SK-N-SH treated with all-trans-retinoic acid at 6 μM for 48 hours (cell line): ENCODE data around the gene MILR1.

Source experiments
- GLIS3 ChIP-seq: fragments of 250-450 bp; sonication (Bioruptor Pico); IDR thresholded peaks from 2 replicates; pipeline ENCODE4 v1.5.0; 2020; ENCODE audit warnings: mild to moderate bottlenecking, moderate library complexity
- OSR1 ChIP-seq: fragments of 250-450 bp; sonication (Bioruptor Pico); IDR thresholded peaks from 2 replicates; pipeline ENCODE4 v1.8.0; 2022; ENCODE audit warnings: moderate library complexity, mild to moderate bottlenecking, inconsistent platforms

DNA sequence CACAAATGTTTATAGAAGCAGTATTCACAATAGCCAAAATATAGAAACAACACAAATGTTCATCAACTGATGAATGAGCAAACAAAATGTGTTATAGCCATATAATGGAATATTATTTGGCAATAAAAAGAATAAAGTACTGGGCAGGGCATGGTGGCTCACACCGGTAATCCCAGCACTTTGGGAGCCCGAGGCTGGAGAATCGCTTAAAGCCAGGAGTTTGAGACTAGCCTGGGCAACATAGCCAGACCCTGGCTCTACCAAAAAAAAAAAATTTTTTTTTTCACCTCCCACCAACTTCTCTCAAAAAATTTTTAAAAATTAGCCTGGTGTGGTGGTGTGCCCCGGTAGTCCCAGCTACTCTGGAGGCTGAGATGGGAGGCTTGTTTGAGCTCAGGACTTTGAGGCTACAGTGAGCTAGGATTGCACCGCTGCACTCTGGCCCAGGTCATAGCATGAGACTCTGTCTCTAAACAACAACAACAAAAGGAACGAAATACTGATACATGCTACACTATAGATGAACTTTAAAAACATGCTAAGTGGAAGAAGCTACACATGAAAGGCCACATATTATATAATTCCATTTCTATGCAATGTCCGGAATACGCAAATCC, 47.6 kb upstream of the MILR1 start:
- TF ChIP-seq GLIS3, result no peak
- no peak for TF ChIP-seq OSR1 (CRISPR knock-in tag)
